Osteocyte (in vitro differentiated cells): ENCODE measurements around the gene ABHD16A. TPM values are rescaled to one million over a fixed set of nuclear protein-coding genes. Genes with fewer than 3 reads are reported as not detected.

Source experiments
- DNase-seq: peaks from one replicate; pipeline ENCODE4 v3.0.0; 2021; ENCODE audit warnings: mixed read lengths; ENCODE audit not compliant: unreplicated experiment; ENCODE audit errors: extremely low spot score
- H3K27ac Mint-ChIP-seq: one replicate; pipeline ENCODE4 v1.8.0; 2021; ENCODE audit warnings: mild to moderate bottlenecking, mixed read lengths; ENCODE audit not compliant: unreplicated experiment
- H3K27me3 Mint-ChIP-seq: one replicate; pipeline ENCODE4 v1.8.0; 2021; ENCODE audit warnings: mixed read lengths; ENCODE audit not compliant: unreplicated experiment
- H3K36me3 Mint-ChIP-seq: one replicate; pipeline ENCODE4 v1.8.0; 2021; ENCODE audit warnings: mixed read lengths; ENCODE audit not compliant: unreplicated experiment
- H3K4me1 Mint-ChIP-seq: one replicate; pipeline ENCODE4 v1.8.0; 2021; ENCODE audit warnings: mixed read lengths; ENCODE audit not compliant: unreplicated experiment
- H3K4me3 Mint-ChIP-seq: one replicate; pipeline ENCODE4 v1.8.0; 2021; ENCODE audit warnings: mild to moderate bottlenecking, moderate library complexity, mixed read lengths; ENCODE audit not compliant: unreplicated experiment
- H3K9me3 Mint-ChIP-seq: one replicate; pipeline ENCODE4 v1.8.0; 2021; ENCODE audit warnings: mixed read lengths; ENCODE audit not compliant: unreplicated experiment
- CTCF ChIP-seq: fragments of 200-600 bp; sonication (generic); IDR thresholded peaks from 2 replicates; pipeline ENCODE4 v1.5.0; 2021; ENCODE audit warnings: antibody characterized with exemption, mild to moderate bottlenecking, moderate library complexity
- total RNA-seq: library from RNA; stranded (reverse); gene quantifications from 2 replicates; pipeline ENCODE4 v1.2.1, GENCODE V29; 2021

Gene ABHD16A
- total RNA-seq, 1 donor from 2014 or later: 50.5 TPM

GRCh38 chr6:31734821-31735406 lies 31.8 kb upstream of the ABHD16A start:
- Mint-ChIP-seq H3K4me3 (peak overlapping the region; percentile 99), H3K4me1 (peaks cover 61% of the 10 kb centered on the region), H3K27me3 (no peaks in the 10 kb centered on the region), H3K27ac (peak overlapping the region; percentile 96), H3K9me3 (no peaks in the 10 kb centered on the region), H3K36me3 (peaks cover 21% of the 10 kb centered on the region)
- DNase-seq: no peak
- TF ChIP-seq CTCF: no peak

GRCh38 chr6:31734247-31734820 lies 31.2 kb upstream of the ABHD16A start:
- no peak for TF ChIP-seq CTCF
- Mint-ChIP-seq H3K36me3 (peaks cover 21% of the 10 kb centered on the region), H3K4me1 (peaks cover 58% of the 10 kb centered on the region), H3K27ac (peak overlapping the region; percentile 96), H3K27me3 (no peaks in the 10 kb centered on the region), H3K4me3 (peak overlapping the region; percentile 99), H3K9me3 (no peaks in the 10 kb centered on the region)
- no peak for DNase-seq

- no peak for DNase-seq
- H3K9me3 Mint-ChIP-seq: no peaks in the 10 kb centered on the region
- peaks cover 21% of the 10 kb centered on the region for H3K36me3 Mint-ChIP-seq
- peak overlapping the region; percentile 99 for H3K4me3 Mint-ChIP-seq
- H3K27ac Mint-ChIP-seq: peak overlapping the region; percentile 96
- no peaks in the 10 kb centered on the region for H3K27me3 Mint-ChIP-seq
- H3K4me1 Mint-ChIP-seq: peaks cover 61% of the 10 kb centered on the region
- TF ChIP-seq CTCF: no peak
Measured at GRCh38 chr6:31733734-31734133, 30.6 kb upstream of the ABHD16A start.

GRCh38 chr6:31732029-31732428 lies 28.9 kb upstream of the ABHD16A start:
- Mint-ChIP-seq H3K36me3 (peaks cover 27% of the 10 kb centered on the region), H3K27ac (peak overlapping the region; percentile 1), H3K9me3 (no peaks in the 10 kb centered on the region), H3K4me1 (peaks cover 49% of the 10 kb centered on the region), H3K4me3 (no peak overlapping the region), H3K27me3 (no peaks in the 10 kb centered on the region)
- no peak for TF ChIP-seq CTCF
- DNase-seq: no peak

- no peak for DNase-seq
- Mint-ChIP-seq H3K27me3 (no peaks in the 10 kb centered on the region), H3K9me3 (no peaks in the 10 kb centered on the region), H3K4me1 (peaks cover 43% of the 10 kb centered on the region), H3K27ac (peak overlapping the region; percentile 95), H3K4me3 (peak overlapping the region; percentile 99), H3K36me3 (peaks cover 40% of the 10 kb centered on the region)
- TF ChIP-seq CTCF: no peak
Measured at GRCh38 chr6:31730631-31731086, 27.5 kb upstream of the ABHD16A start.
